BJ (cell line): ENCODE measurements around the gene HBG2. TPM values are rescaled to one million over a fixed set of nuclear protein-coding genes. Genes with fewer than 3 reads are reported as not detected.
"Not testable (repeated sequence)": the region's sequence is repeated elsewhere in the genome, so short reads cannot be mapped to it uniquely, and the experiment has no call there.

Source experiments
- CTCF ChIA-PET: fragments of 350-600 bp; formaldehyde crosslinking; extraction: SDS; loops from one replicate; lab custom pipeline; 2021; ENCODE audit warnings: antibody characterized with exemption, inconsistent platforms; lab: Yijun Ruan, JAX
- POLR2A ChIA-PET: fragments of 300-600 bp; sonication (Branson Sonifier 250); formaldehyde crosslinking; extraction: SDS; loops from one replicate; lab custom pipeline; 2021; ENCODE audit warnings: antibody characterized with exemption; lab: Charles Lee
- DNase-seq: peaks from one replicate; pipeline ENCODE4 v3.0.0-alpha.2; 2011; ENCODE audit warnings: low read depth
- H3K27me3 ChIP-seq: 2 replicates; pipeline ENCODE4 v1.6.0; 2011; ENCODE audit warnings: low read length; ENCODE audit not compliant: control insufficient read depth, insufficient read depth
- H3K36me3 ChIP-seq: 2 replicates; pipeline ENCODE4 v1.5.1; 2011; ENCODE audit warnings: low read length; ENCODE audit not compliant: control insufficient read depth, insufficient read depth
- H3K4me3 ChIP-seq: 2 replicates; pipeline ENCODE4 v1.5.1; 2011; ENCODE audit warnings: low read depth, mild to moderate bottlenecking, control low read depth, low read length
- polyA plus RNA-seq: library from polyadenylated mRNA; depleted of rRNA; stranded (reverse); fragments of >200 nt; gene quantifications from 2 replicates; pipeline ENCODE4 v1.2.3, GENCODE V29; 2011
- TF ChIP-seq, protein P1 (sequence below): IDR thresholded peaks from 2 replicates; pipeline ENCODE4 v1.5.1; 2011; ENCODE audit warnings: low read depth, mild to moderate bottlenecking, control low read depth, inconsistent platforms, low read length, moderate library complexity; ENCODE audit not compliant: insufficient read depth

The HBG2 gene
- polyA plus RNA-seq, 1 experiment, result not detected

DNA sequence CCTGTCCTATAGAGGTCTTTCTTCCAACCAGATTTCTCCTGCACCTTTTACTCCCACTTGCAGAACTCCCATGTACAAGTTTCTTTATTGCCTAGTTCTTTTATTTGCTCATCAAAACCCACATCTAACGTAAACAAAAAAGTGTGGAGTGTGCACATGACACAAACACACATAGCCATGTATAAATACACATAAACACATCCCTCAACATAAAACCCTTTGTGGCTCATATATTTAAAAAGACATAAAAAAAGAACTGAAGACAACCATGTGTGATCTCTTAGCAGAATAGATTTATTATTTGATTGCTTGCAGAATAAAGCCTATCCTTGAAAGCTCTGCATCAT, 1.7 kb downstream of the HBG2 start:
- no peak overlapping the region for H3K4me3 ChIP-seq
- no peaks in the 10 kb centered on the region for H3K27me3 ChIP-seq
- TF ChIP-seq, protein P1, sequence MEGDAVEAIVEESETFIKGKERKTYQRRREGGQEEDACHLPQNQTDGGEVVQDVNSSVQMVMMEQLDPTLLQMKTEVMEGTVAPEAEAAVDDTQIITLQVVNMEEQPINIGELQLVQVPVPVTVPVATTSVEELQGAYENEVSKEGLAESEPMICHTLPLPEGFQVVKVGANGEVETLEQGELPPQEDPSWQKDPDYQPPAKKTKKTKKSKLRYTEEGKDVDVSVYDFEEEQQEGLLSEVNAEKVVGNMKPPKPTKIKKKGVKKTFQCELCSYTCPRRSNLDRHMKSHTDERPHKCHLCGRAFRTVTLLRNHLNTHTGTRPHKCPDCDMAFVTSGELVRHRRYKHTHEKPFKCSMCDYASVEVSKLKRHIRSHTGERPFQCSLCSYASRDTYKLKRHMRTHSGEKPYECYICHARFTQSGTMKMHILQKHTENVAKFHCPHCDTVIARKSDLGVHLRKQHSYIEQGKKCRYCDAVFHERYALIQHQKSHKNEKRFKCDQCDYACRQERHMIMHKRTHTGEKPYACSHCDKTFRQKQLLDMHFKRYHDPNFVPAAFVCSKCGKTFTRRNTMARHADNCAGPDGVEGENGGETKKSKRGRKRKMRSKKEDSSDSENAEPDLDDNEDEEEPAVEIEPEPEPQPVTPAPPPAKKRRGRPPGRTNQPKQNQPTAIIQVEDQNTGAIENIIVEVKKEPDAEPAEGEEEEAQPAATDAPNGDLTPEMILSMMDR, result no peak
- ChIA-PET CTCF (interaction anchor here (1.0 kb wide), 1 partner anchor 158 kb away, joined by 3 read pairs; no protein-coding TSS in a partner anchor), POLR2A (no interaction called here)
- no peaks in the 10 kb centered on the region for H3K36me3 ChIP-seq
- no peak for DNase-seq

DNA sequence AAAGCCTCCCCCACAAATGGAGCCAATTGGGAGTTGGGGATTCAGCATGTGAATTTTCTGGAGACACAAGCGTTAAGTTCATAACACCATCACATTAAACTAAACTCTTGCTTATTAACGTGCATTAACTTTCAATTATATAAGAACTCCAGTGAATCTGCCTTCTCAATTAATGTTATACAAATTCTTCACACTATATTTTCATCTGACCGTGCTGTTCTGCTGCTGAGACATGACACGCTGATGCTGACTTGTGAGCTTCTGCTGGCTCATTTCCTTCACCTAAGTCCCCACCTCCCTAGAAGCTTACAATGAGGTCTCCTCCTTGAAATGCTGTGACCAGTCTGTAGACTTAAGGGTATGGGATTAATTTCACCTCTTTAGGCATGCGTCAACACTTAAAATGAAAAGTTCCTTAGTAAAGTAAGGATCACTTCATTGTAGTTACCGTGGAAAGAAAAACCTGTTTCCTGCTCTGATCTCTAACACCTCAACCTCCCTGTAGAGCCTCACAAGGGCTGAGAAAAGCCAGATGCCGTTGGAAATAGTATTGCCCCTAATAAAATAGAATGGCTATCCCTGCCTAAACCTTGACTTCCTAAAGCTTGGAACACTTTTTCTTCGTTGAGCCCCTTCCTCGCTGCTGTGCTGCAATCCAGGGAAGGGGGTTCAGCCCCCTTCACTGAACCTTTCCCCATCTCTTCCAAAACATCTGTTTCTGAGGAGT, 2.2 kb downstream of the HBG2 start:
- TF ChIP-seq, protein P1, result no peak

DNA sequence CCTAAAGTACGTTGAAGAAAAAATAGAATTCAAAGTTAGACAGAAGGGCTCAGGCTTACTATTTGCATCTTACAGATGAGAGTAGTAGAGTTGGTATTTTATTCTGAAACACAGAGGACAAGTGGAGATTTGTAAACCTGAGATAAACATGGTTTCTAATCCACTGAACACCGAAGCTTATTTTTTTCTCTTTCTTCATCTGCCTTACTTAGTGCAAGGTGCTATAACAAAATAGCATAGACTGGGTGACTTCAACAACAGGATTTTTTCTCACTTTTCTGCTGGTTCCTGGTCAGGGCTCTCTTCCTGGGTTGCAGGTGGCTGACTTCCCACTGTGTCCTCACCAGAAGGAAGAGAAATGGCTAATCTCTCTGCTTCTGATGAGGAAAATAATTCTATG, 2.8 kb downstream of the HBG2 start:
- CTCF ChIA-PET, result interaction anchor here (1.0 kb wide), 1 partner anchor 159 kb away, joined by 3 read pairs; no protein-coding TSS in a partner anchor
- Histone ChIP-seq H3K4me3 (no peak overlapping the region), H3K36me3 (no peaks in the 10 kb centered on the region), H3K27me3 (no peaks in the 10 kb centered on the region)
- TF ChIP-seq, protein P1, result no peak
- POLR2A ChIA-PET, result no interaction called here
- DNase-seq, result no peak

More for the DNA sequence above, 2.2 kb downstream of the HBG2 start:
- Histone ChIP-seq H3K36me3 (no peaks in the 10 kb centered on the region), H3K27me3 (no peaks in the 10 kb centered on the region), H3K4me3 (no peak overlapping the region)
- no peak for DNase-seq
- ChIA-PET POLR2A (no interaction called here), CTCF (interaction anchor here (1.0 kb wide), 1 partner anchor 158 kb away, joined by 3 read pairs; no protein-coding TSS in a partner anchor)

DNA sequence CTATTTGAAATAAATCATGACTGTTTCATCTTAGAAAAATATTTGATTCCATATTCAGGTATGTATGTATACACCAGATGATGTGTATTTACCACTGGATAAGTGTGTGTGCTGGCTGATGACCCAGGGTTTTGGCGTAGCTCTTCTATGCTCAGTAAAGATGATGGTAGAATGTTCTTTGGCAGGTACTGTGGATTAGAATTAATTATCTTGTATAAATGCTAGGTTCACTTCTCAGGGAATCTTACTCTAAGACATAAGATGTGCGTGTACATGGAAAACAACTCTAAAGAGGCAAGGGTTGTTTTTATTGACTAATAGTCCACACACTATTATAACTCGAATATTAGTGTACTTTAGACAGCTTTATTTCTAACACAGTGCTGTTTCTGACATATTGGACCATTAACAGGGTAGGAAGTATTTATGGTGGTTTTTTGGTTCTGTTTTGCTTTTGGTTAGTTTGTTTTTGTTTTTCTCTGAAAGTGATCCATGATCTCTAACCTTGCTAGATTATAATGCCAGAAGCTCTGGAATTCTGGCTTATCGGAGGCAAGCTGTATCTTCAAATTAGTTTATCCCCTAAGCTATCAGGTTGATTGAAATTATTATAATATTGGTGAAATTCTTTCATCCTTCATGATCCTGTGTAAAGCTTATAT, 3.9 kb downstream of the HBG2 start:
- TF ChIP-seq, protein P1, result no peak
- CTCF ChIA-PET, result interaction anchor here (0.6 kb wide), 1 partner anchor 42 kb away, joined by 4 read pairs; no protein-coding TSS in a partner anchor
- no peak overlapping the region for H3K4me3 ChIP-seq

DNA sequence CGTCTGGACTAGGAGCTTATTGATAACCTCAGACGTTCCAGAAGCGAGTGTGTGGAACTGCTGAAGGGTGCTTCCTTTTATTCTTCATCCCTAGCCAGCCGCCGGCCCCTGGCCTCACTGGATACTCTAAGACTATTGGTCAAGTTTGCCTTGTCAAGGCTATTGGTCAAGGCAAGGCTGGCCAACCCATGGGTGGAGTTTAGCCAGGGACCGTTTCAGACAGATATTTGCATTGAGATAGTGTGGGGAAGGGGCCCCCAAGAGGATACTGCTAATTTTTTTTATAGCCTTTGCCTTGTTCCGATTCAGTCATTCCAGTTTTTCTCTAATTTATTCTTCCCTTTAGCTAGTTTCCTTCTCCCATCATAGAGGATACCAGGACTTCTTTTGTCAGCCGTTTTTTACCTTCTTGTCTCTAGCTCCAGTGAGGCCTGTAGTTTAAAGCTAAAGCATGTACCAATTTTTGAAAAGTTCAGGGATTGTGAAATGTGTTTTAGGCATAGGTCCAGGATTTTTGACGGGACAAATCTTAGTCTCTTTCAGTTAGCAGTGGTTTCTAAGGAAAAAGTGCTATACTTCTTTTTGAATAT, 4.7 kb downstream of the HBG2 start, which contains the start of gene HBG1:
HBG1 (minus strand) TSS at position 51 of the 590 bp plus-strand sequence. CDS start 53 bp downstream, outside the sequence.
- CTCF ChIA-PET, H3K36me3 ChIP-seq, H3K27me3 ChIP-seq, H3K4me3 ChIP-seq, DNase-seq: not testable (repeated sequence)
- POLR2A ChIA-PET, result interaction anchor here (0.6 kb wide), 1 partner anchor 9 kb away, joined by 3 read pairs; no protein-coding TSS in a partner anchor

More for the DNA sequence above, 3.9 kb downstream of the HBG2 start:
- POLR2A ChIA-PET, result no interaction called here
- DNase-seq, result no peak
- H3K36me3 ChIP-seq, result no peaks in the 10 kb centered on the region
- H3K27me3 ChIP-seq, result no peaks in the 10 kb centered on the region

DNA sequence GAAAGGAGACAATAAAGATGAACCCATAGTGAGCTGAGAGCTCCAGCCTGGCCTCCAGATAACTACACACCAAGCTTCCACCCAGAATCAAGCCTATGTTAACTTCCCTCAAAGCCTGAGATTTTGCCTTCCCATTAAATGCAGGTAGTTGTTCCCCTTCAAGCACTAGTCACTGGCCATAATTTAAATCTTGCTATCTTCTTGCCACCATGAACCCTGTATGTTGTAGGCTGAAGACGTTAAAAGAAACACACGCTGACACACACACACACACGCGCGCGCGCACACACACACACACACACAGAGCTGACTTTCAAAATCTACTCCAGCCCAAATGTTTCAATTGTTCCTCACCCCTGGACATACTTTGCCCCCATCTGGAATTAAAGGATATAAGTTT, 6.1 kb downstream of the HBG2 start:
- DNase-seq, POLR2A ChIA-PET: not testable (repeated sequence)
- CTCF ChIA-PET, result interaction anchor here (1.4 kb wide), 1 partner anchor 10 kb away, joined by 3 read pairs; no protein-coding TSS in a partner anchor

More for the DNA sequence above, 6.1 kb downstream of the HBG2 start:
- not testable (repeated sequence) for H3K27me3 ChIP-seq, H3K36me3 ChIP-seq, H3K4me3 ChIP-seq
